Endothelial cell of umbilical vein (primary cell): Measurements from ENCODE around the gene RAB11B. TPM values are rescaled to one million over a fixed set of nuclear protein-coding genes. Genes with fewer than 3 reads are reported as not detected.

Source experiments
- BruUV-seq: library from RNA; stranded (reverse); fragments of 400-500 nt; replicated peaks from 2 replicates; lab custom pipeline; 2021; lab: Mats Ljungman, UMichigan
- CTCF ChIA-PET: fragments of 300-600, 350-600 bp; sonication (Branson Sonifier 250); formaldehyde crosslinking; loops from one replicate; lab custom pipeline; 2021; ENCODE audit warnings: antibody characterized with exemption, inconsistent platforms; lab: Charles Lee
- POLR2A ChIA-PET: fragments of 300-600, 350-600 bp; sonication (Branson Sonifier 250); formaldehyde crosslinking; loops from one replicate; lab custom pipeline; 2021; ENCODE audit warnings: antibody characterized with exemption, inconsistent platforms; lab: Charles Lee
- DNase-seq: peaks from one replicate; pipeline ENCODE4 v3.0.0-alpha.2; 2011; ENCODE audit warnings: low read depth, low spot score
- FAIRE-seq: peaks from 2 replicates; lab custom pipeline; 2011; peaks lifted over from hg19 to GRCh38; lab: Jason Lieb, UNC
- H2AFZ ChIP-seq: 2 replicates; pipeline ENCODE4 v1.6.0; 2012; ENCODE audit warnings: low read depth, low read length, control low read depth, inconsistent platforms
- H3K27ac ChIP-seq: 2 replicates; pipeline ENCODE4 v1.5.1; 2011; ENCODE audit warnings: low read depth, mild to moderate bottlenecking, control low read depth, low read length, moderate library complexity; ENCODE audit not compliant: insufficient read depth
- H3K27me3 ChIP-seq, 2 experiments: 2 replicates each; pipeline versions ENCODE4 v1.6.0 to v1.6.1; 2011; ENCODE audit warnings: low read length in 2 of 2, mixed read lengths in 1 of 2; ENCODE audit not compliant: control insufficient read depth in 2 of 2, insufficient read depth in 2 of 2
- H3K36me3 ChIP-seq, 2 experiments: 2 replicates in 1 of 2; 3 replicates in 1 of 2; pipeline ENCODE4 v1.5.1; 2011; ENCODE audit warnings: low read length in 2 of 2, mild to moderate bottlenecking in 1 of 2, moderate library complexity in 1 of 2; ENCODE audit not compliant: control insufficient read depth in 2 of 2, insufficient read depth in 2 of 2; ENCODE audit errors: extremely low read depth in 1 of 2
- H3K4me1 ChIP-seq: 3 replicates; pipeline ENCODE4 v1.5.1; 2011; ENCODE audit warnings: mild to moderate bottlenecking, low read length; ENCODE audit not compliant: control insufficient read depth, insufficient read depth; ENCODE audit errors: extremely low read depth
- H3K4me2 ChIP-seq: 2 replicates; pipeline ENCODE4 v1.6.1; 2011; ENCODE audit warnings: low read length, control low read depth, mixed read lengths; ENCODE audit not compliant: insufficient read depth
- H3K4me3 ChIP-seq, 3 experiments: fragments of 200-600 bp in 1 of 3; sonication (generic), shearing (Covaris generic) in 1 of 3; replicated peaks in 1 of 3; 2 replicates each; pipeline ENCODE4 v1.5.1; 2011 to 2016; ENCODE audit warnings: control low read depth in 3 of 3, low read length in 3 of 3, mild to moderate bottlenecking in 2 of 3, inconsistent platforms in 1 of 3, low read depth in 1 of 3, moderate library complexity in 1 of 3; ENCODE audit not compliant: insufficient read depth in 1 of 3
- H3K79me2 ChIP-seq: 2 replicates; pipeline ENCODE4 v1.6.0; 2012; ENCODE audit warnings: low read length, inconsistent platforms; ENCODE audit not compliant: control insufficient read depth, insufficient read depth
- H3K9ac ChIP-seq: replicated peaks from 2 replicates; pipeline ENCODE3; 2011; ENCODE audit warnings: low read length, control low read depth; ENCODE audit not compliant: insufficient read depth; ENCODE audit errors: extremely low read depth
- H3K9me1 ChIP-seq: replicated peaks from 3 replicates; pipeline ENCODE4 v1.6.0; 2011; ENCODE audit warnings: mild to moderate bottlenecking, low read length; ENCODE audit not compliant: control insufficient read depth, insufficient read depth; ENCODE audit errors: extremely low read depth
- H3K9me3 ChIP-seq: replicated peaks from 2 replicates; pipeline ENCODE4 v1.5.1; 2012; ENCODE audit warnings: low read length, inconsistent platforms; ENCODE audit not compliant: control insufficient read depth, insufficient read depth
- H4K20me1 ChIP-seq: replicated peaks from 2 replicates; pipeline ENCODE3; 2011; ENCODE audit warnings: mild to moderate bottlenecking, low read length; ENCODE audit not compliant: control insufficient read depth, insufficient read depth; ENCODE audit errors: extremely low read depth
- EZH2 ChIP-seq: IDR thresholded peaks from 2 replicates; pipeline ENCODE4 v1.6.1; 2012; ENCODE audit warnings: borderline replicate concordance, low read depth, mild to moderate bottlenecking, moderate library complexity, low read length, inconsistent platforms; ENCODE audit not compliant: severe bottlenecking
- FOS ChIP-seq: IDR thresholded peaks from 2 replicates; pipeline ENCODE4 v1.6.1; 2011; ENCODE audit warnings: mild to moderate bottlenecking, low read length, moderate library complexity, borderline replicate concordance; ENCODE audit not compliant: insufficient read depth
- GATA2 ChIP-seq: IDR thresholded peaks from 2 replicates; pipeline ENCODE4 v1.7.0; 2011; ENCODE audit warnings: low read depth, mild to moderate bottlenecking, moderate library complexity, mixed read lengths, low read length; ENCODE audit not compliant: insufficient read length, insufficient read depth
- JUN ChIP-seq: IDR thresholded peaks from 2 replicates; pipeline ENCODE4 v1.6.1; 2011; ENCODE audit warnings: borderline replicate concordance, low read depth; ENCODE audit not compliant: insufficient read length, insufficient read depth
- MYC ChIP-seq: IDR thresholded peaks from one replicate; pipeline ENCODE4 v1.6.1; 2011; ENCODE audit warnings: mild to moderate bottlenecking, low read depth, low read length
- POLR2A ChIP-seq: IDR thresholded peaks from 2 replicates; pipeline ENCODE4 v1.6.1; 2012; ENCODE audit warnings: low read depth, mild to moderate bottlenecking, control low read depth, low read length
- POLR2AphosphoS5 ChIP-seq: IDR thresholded peaks from 2 replicates; pipeline ENCODE4 v1.6.1; 2012; ENCODE audit warnings: low read depth, mild to moderate bottlenecking, control low read depth, low read length, moderate library complexity; ENCODE audit not compliant: insufficient read depth
- dilution Hi-C: fragments of 300-500 bp; cut with MboI; formaldehyde crosslinking; loops from one replicate; pipeline ENCODE4 v1.15.0; 2019; ENCODE audit warnings: low sequenced_read_pairs; ENCODE audit not compliant: extremely low pct_ligation_motif_present
- intact Hi-C: fragments of 100-400 bp; cut with micrococcal nuclease; formaldehyde crosslinking; loops from one replicate; pipeline ENCODE4 v1.10.0; 2022
- polyA plus RNA-seq, 4 experiments: library from polyadenylated mRNA; depleted of rRNA in 3 of 4; stranded (reverse) in 3 of 4; unstranded in 1 of 4; fragments of >200 nt; gene quantifications; 2 replicates each; pipeline versions ENCODE4 v1.2.1 to v1.2.3, GENCODE V29; 2011 to 2012; ENCODE audit warnings: missing spikeins in 1 of 4
- total RNA-seq: library from RNA; stranded (reverse); gene quantifications from 2 replicates; pipeline ENCODE4 v1.2.3, GENCODE V29; 2021
- TF ChIP-seq, protein P1 (sequence below), 2 donors: IDR thresholded peaks; 1 replicate in 1 of 2; 2 replicates in 1 of 2; pipeline ENCODE4 v1.5.1; 2011; ENCODE audit warnings: low read length in 2 of 2, mild to moderate bottlenecking in 2 of 2, moderate library complexity in 2 of 2, control low read depth in 1 of 2, inconsistent platforms in 1 of 2, low read depth in 1 of 2; ENCODE audit not compliant: insufficient read depth in 1 of 2; ENCODE audit errors: extremely low read depth in 1 of 2

RAB11B gene
- total and polyA plus RNA-seq, 2 donors (not counting 3 experiments of a cell fraction or from before 2014, with no cell fraction given) = 74.1 to 99.8 TPM

DNA sequence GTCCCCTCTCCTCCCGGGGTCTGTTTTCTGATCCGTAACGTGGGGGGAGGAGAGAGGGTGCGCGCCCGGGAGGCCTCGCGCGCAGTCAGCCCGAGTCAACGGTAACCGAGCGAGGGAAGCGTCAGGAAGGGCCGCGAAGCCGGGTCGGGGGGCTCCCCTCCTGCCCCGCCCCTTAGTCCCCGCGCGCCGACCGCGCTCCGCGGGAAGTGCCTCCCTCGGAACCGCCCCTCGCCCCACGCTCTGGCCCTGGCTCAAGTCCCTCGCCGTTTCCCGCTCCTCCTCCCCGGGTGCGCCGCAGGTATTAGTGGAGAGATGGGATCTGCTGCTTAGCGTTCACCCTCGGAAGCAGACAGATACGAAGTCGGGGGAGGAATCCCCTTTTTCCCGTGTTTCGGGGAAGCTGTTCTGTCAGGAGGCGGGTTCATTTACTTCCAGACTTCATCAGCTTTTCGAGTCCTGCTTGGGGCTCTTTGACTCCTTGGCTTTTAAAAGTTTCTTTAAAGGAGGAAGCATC is 55.4 kb downstream of the RAB11B start:
- H3K9ac ChIP-seq = peak overlapping the region; percentile 99
- no peaks in the 10 kb centered on the region for H3K27me3 ChIP-seq
- POLR2A ChIA-PET = interaction anchor here (0.6 kb wide), 1 partner anchor 60 kb away, joined by 3 read pairs; no protein-coding TSS in a partner anchor
- H4K20me1 ChIP-seq = peaks cover 25% of the 10 kb centered on the region
- H3K4me2 ChIP-seq = peak overlapping the region; percentile 97
- peak overlapping the region; percentile 93 for H3K27ac ChIP-seq
- peak; percentile 56 for FAIRE-seq
- no peaks in the 10 kb centered on the region for H3K9me1 ChIP-seq
- dilution Hi-C loops (no loop called here), intact Hi-C loops (loop anchor here (2.0 kb wide), 2 partner anchors 83 to 91 kb away; no protein-coding TSS in a partner anchor)
- TF ChIP-seq POLR2A = no peak
- TF ChIP-seq, protein P1, sequence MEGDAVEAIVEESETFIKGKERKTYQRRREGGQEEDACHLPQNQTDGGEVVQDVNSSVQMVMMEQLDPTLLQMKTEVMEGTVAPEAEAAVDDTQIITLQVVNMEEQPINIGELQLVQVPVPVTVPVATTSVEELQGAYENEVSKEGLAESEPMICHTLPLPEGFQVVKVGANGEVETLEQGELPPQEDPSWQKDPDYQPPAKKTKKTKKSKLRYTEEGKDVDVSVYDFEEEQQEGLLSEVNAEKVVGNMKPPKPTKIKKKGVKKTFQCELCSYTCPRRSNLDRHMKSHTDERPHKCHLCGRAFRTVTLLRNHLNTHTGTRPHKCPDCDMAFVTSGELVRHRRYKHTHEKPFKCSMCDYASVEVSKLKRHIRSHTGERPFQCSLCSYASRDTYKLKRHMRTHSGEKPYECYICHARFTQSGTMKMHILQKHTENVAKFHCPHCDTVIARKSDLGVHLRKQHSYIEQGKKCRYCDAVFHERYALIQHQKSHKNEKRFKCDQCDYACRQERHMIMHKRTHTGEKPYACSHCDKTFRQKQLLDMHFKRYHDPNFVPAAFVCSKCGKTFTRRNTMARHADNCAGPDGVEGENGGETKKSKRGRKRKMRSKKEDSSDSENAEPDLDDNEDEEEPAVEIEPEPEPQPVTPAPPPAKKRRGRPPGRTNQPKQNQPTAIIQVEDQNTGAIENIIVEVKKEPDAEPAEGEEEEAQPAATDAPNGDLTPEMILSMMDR (IDR thresholded peaks at IDR 0.05; ENCODE audit: extremely low read depth in 1 of 2, insufficient read depth in 1 of 2, low read depth in 1 of 2, low read length in 2 of 2) = no peak
- no peak for TF ChIP-seq MYC
- TF ChIP-seq JUN = no peak
- no peak for TF ChIP-seq GATA2
- TF ChIP-seq EZH2 = no peak
- TF ChIP-seq POLR2AphosphoS5 = peak; percentile 38
- no peak for TF ChIP-seq FOS
- peak overlapping the region; percentile 81 to 98 (median 84) for H3K4me3 ChIP-seq
- CTCF ChIA-PET = interaction anchor here (0.9 to 1.6 kb wide), 5 partner anchors 11 to 92 kb away, joined by 3 to 10 read pairs (median 4); partner anchors contain the start of gene MARCHF2
- peaks cover 56% of the 10 kb centered on the region for H3K79me2 ChIP-seq
- H2AFZ ChIP-seq = no peak overlapping the region
- H3K4me1 ChIP-seq = peaks cover 28% of the 10 kb centered on the region
- H3K36me3 ChIP-seq = peaks cover 0 to 11% of the 10 kb centered on the region in 2 experiments
- no peaks in the 10 kb centered on the region for H3K9me3 ChIP-seq
- BruUV-seq = no TSS peak
- peak; percentile 54 for DNase-seq
